Naive thymus-derived CD4-positive, alpha-beta T cell (primary cell): ENCODE measurements around the gene DROSHA. TPM values are rescaled to one million over a fixed set of nuclear protein-coding genes. Genes with fewer than 3 reads are reported as not detected.
"Not testable (repeated sequence)": the region's sequence is repeated elsewhere in the genome, so short reads cannot be mapped to it uniquely, and the experiment has no call there.

ENCODE experiments used
- ATAC-seq: fragments of 150-1000 bp; cut with Tn5 transposase; 2 replicates; pipeline ENCODE4 v1.10.0; 2021; ENCODE audit warnings: mild to moderate bottlenecking, moderate library complexity
- CTCF ChIA-PET: fragments of 350-600 bp; sonication (Branson Sonifier 250); formaldehyde crosslinking; loops from one replicate; lab custom pipeline; 2021; ENCODE audit warnings: antibody characterized with exemption; lab: Charles Lee
- POLR2A ChIA-PET: fragments of 350-600 bp; sonication (Branson Sonifier 250); formaldehyde crosslinking; loops from one replicate; lab custom pipeline; 2021; ENCODE audit warnings: antibody characterized with exemption, inconsistent platforms; lab: Charles Lee
- DNase-seq, 9 donors: peaks; one replicate each; pipeline versions ENCODE4 v3.0.0 to v3.0.0-alpha.2; 2020 to 2022; ENCODE audit warnings: mixed read lengths in 1 of 9
- H3K27ac ChIP-seq: one replicate; pipeline ENCODE4 v1.7.0; 2013; ENCODE audit warnings: mild to moderate bottlenecking, low read depth, low read length, moderate library complexity
- H3K27me3 ChIP-seq, 2 donors: one replicate each; pipeline ENCODE4 v1.7.0; 2013; ENCODE audit warnings: low read length in 2 of 2, mild to moderate bottlenecking in 2 of 2, moderate library complexity in 2 of 2; ENCODE audit not compliant: control insufficient read depth in 2 of 2, insufficient read depth in 2 of 2
- H3K36me3 ChIP-seq, 3 experiments: 1 replicate in 2 of 3; 2 replicates in 1 of 3; pipeline ENCODE4 v1.7.0; 2013; ENCODE audit warnings: low read length in 3 of 3, mild to moderate bottlenecking in 3 of 3, moderate library complexity in 1 of 3; ENCODE audit not compliant: insufficient read depth in 3 of 3, control insufficient read depth in 2 of 3
- H3K4me1 ChIP-seq, 2 donors: one replicate each; pipeline ENCODE4 v1.7.0; 2013; ENCODE audit warnings: low read length in 2 of 2, mild to moderate bottlenecking in 2 of 2, moderate library complexity in 1 of 2; ENCODE audit not compliant: control insufficient read depth in 2 of 2, insufficient read depth in 2 of 2
- H3K4me3 ChIP-seq: 2 replicates; pipeline ENCODE4 v1.7.0; 2013; ENCODE audit warnings: mild to moderate bottlenecking, low read length
- H3K9me3 ChIP-seq, 3 experiments: 1 replicate in 2 of 3; 2 replicates in 1 of 3; pipeline ENCODE4 v1.7.0; 2013; ENCODE audit warnings: low read length in 3 of 3; ENCODE audit not compliant: control insufficient read depth in 2 of 3
- H3K27ac Mint-ChIP-seq, 9 donors: one replicate each; pipeline ENCODE4 v1.8.0; 2020 to 2022; ENCODE audit warnings: mixed read lengths in 9 of 9, mild to moderate bottlenecking in 8 of 9, moderate library complexity in 5 of 9, inconsistent platforms in 2 of 9
- H3K27me3 Mint-ChIP-seq, 5 donors: one replicate each; pipeline ENCODE4 v1.8.0; 2021 to 2022; ENCODE audit warnings: mixed read lengths in 5 of 5, mild to moderate bottlenecking in 1 of 5
- H3K36me3 Mint-ChIP-seq, 5 donors: one replicate each; pipeline ENCODE4 v1.8.0; 2020 to 2022; ENCODE audit warnings: mixed read lengths in 5 of 5, mild to moderate bottlenecking in 3 of 5, inconsistent platforms in 1 of 5
- H3K4me1 Mint-ChIP-seq, 7 donors: one replicate each; pipeline ENCODE4 v1.8.0; 2020 to 2022; ENCODE audit warnings: mixed read lengths in 7 of 7, mild to moderate bottlenecking in 3 of 7, inconsistent platforms in 1 of 7
- H3K4me3 Mint-ChIP-seq, 10 donors: one replicate each; pipeline ENCODE4 v1.8.0; 2020 to 2022; ENCODE audit warnings: mild to moderate bottlenecking in 10 of 10, mixed read lengths in 10 of 10, moderate library complexity in 6 of 10, inconsistent platforms in 2 of 10
- H3K9me3 Mint-ChIP-seq, 11 donors: one replicate each; pipeline ENCODE4 v1.8.0; 2020 to 2022; ENCODE audit warnings: mixed read lengths in 11 of 11, mild to moderate bottlenecking in 4 of 11, inconsistent platforms in 1 of 11, moderate library complexity in 1 of 11
- intact Hi-C, 2 donors: fragments of 100-400 bp; cut with micrococcal nuclease; formaldehyde crosslinking; loops; one replicate each; pipeline ENCODE4 v1.15.1; 2023
- polyA plus RNA-seq, 2 donors: library from polyadenylated mRNA; unstranded; fragments of 300-500 nt; fragmentation: Illumina TruSeq; gene quantifications; one replicate each; pipeline ENCODE4 v1.2.3, GENCODE V29; 2021
- total RNA-seq, 6 experiments: library from RNA in 5 of 6; stranded (reverse) in 5 of 6; gene quantifications; 1 replicate in 5 of 6; 2 replicates in 1 of 6; pipeline ENCODE4 v1.2.3 and lab custom pipeline; 2021 to 2026

Gene DROSHA
- total and polyA plus RNA-seq, 7 experiments from 2014 or later, result 11.2 to 92.0 (median 61.8) TPM

GRCh38 chr5:31364881-31365636 lies 166.8 kb downstream of the DROSHA start:
- no peaks in the 10 kb centered on the region for H3K4me1 ChIP-seq

DNA sequence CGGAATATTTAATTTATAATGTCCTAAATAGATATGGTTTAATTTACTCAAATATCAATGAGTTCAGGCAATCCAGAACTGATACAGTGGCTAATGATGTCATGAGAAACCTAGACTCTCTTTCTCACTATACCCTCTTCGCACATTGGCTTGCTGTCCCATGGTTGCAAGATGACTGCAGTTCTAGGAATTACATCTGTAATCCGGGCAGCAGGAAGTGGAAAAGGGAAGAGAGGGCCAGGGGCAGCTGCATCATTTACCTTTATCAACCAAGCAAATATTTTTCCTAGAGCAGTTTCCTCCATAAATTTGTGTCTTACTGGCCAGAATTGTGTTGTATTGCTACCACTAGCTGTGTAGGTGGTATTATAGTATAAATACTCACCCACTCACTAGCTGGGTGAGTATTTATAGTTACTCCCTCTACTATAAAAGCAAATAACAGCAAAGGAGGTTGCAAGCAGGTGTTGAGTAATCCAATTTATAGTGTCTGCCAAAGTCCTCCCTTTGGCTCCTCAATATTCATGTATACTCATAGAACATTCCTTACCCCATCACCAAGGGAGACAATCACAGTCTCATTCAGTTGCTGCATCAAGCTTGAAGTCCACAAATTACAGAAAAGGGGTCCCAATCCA lies 168.8 kb downstream of the DROSHA start:
- no peak overlapping the region for H3K27ac Mint-ChIP-seq
- ChIA-PET POLR2A (no interaction called here), CTCF (no interaction called here)
- intact Hi-C loops, result no loop called here
- Histone ChIP-seq H3K36me3 (no peaks in the 10 kb centered on the region), H3K27me3 (no peaks in the 10 kb centered on the region), H3K9me3 (no peaks in the 10 kb centered on the region), H3K27ac (no peak overlapping the region), H3K4me3 (no peak overlapping the region), H3K4me1 (no peaks in the 10 kb centered on the region)
- H3K9me3 Mint-ChIP-seq, result peaks cover 0 to 17% (median 4%) of the 10 kb centered on the region in 11 donors
- peaks cover 0 to 43% (median 12%) of the 10 kb centered on the region in 5 donors for H3K27me3 Mint-ChIP-seq
- H3K36me3 Mint-ChIP-seq, result peaks cover 0 to 4% (median 0%) of the 10 kb centered on the region in 5 donors
- DNase-seq, result no peak
- no peak overlapping the region for H3K4me3 Mint-ChIP-seq
- no peak for ATAC-seq
- H3K4me1 Mint-ChIP-seq, result no peaks in the 10 kb centered on the region

More at GRCh38 chr5:31364881-31365636, 166.8 kb downstream of the DROSHA start:
- DNase-seq, result no peak
- no peak for ATAC-seq
- ChIA-PET POLR2A (no interaction called here), CTCF (no interaction called here)
- no peaks in the 10 kb centered on the region for H3K9me3 ChIP-seq
- no peak overlapping the region for H3K27ac ChIP-seq
- H3K27me3 ChIP-seq, result no peaks in the 10 kb centered on the region
- H3K4me3 ChIP-seq, result no peak overlapping the region
- peaks cover 0 to 17% (median 4%) of the 10 kb centered on the region in 11 donors for H3K9me3 Mint-ChIP-seq
- H3K27ac Mint-ChIP-seq, result no peak overlapping the region
- H3K4me3 Mint-ChIP-seq, result no peak overlapping the region
- peaks cover 0 to 4% (median 0%) of the 10 kb centered on the region in 5 donors for H3K36me3 Mint-ChIP-seq
- peaks cover 0 to 51% (median 17%) of the 10 kb centered on the region in 5 donors for H3K27me3 Mint-ChIP-seq
- intact Hi-C loops, result no loop called here
- no peaks in the 10 kb centered on the region for H3K36me3 ChIP-seq
- no peaks in the 10 kb centered on the region for H3K4me1 Mint-ChIP-seq

- Mint-ChIP-seq H3K4me3 (no peak overlapping the region), H3K4me1 (no peaks in the 10 kb centered on the region), H3K27me3 (peaks cover 0 to 38% (median 11%) of the 10 kb centered on the region in 5 donors), H3K27ac (no peak overlapping the region), H3K9me3 (peaks cover 0 to 17% (median 6%) of the 10 kb centered on the region in 11 donors), H3K36me3 (peaks cover 0 to 4% (median 0%) of the 10 kb centered on the region in 5 donors)
- H3K4me3 ChIP-seq, result no peak overlapping the region
- ChIA-PET POLR2A (no interaction called here), CTCF (no interaction called here)
- H3K27me3 ChIP-seq, result no peaks in the 10 kb centered on the region
- DNase-seq (no peak), ATAC-seq (no peak)
- H3K9me3 ChIP-seq, result no peaks in the 10 kb centered on the region
- intact Hi-C loops, result no loop called here
- H3K36me3 ChIP-seq, result no peaks in the 10 kb centered on the region
- H3K27ac ChIP-seq, result no peak overlapping the region
- no peaks in the 10 kb centered on the region for H3K4me1 ChIP-seq
Observed at GRCh38 chr5:31362529-31362900, 169.4 kb downstream of the DROSHA start.

- ATAC-seq, H3K27ac ChIP-seq, H3K4me1 ChIP-seq, POLR2A ChIA-PET, DNase-seq, intact Hi-C loops, H3K36me3 Mint-ChIP-seq, H3K27ac Mint-ChIP-seq, H3K27me3 ChIP-seq, H3K9me3 ChIP-seq, H3K4me1 Mint-ChIP-seq, CTCF ChIA-PET, H3K36me3 ChIP-seq, H3K4me3 Mint-ChIP-seq, H3K4me3 ChIP-seq: not testable (repeated sequence)
- peaks cover 0 to 17% (median 7%) of the 10 kb centered on the region in 11 donors for H3K9me3 Mint-ChIP-seq
- peaks cover 0 to 34% (median 11%) of the 10 kb centered on the region in 5 donors for H3K27me3 Mint-ChIP-seq
Observed at GRCh38 chr5:31361704-31362528, 170.0 kb downstream of the DROSHA start.

DNA sequence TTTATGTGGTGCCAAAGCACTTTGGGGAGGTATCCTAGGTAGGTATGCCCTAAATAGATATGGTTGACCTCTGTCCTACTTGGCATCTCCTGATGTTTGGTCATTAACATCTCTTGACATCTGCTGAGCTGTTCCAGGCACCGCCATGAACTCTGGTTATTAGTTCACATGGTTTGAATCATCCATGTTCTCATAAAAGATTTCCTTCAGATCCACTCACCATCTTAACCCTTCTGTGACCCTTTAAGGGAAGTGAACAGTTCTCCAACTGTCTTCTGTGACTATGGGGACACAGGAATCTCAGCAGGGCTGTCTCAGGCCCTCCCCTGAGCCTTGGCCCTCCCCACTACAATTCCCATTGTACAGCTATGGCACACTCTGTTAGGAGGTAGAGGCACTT lies 170.7 kb downstream of the DROSHA start:
- Histone ChIP-seq H3K4me3 (no peak overlapping the region), H3K4me1 (no peaks in the 10 kb centered on the region), H3K9me3 (no peaks in the 10 kb centered on the region), H3K36me3 (no peaks in the 10 kb centered on the region), H3K27me3 (no peaks in the 10 kb centered on the region), H3K27ac (no peak overlapping the region)
- POLR2A ChIA-PET, result no interaction called here
- no peak for ATAC-seq
- CTCF ChIA-PET, result no interaction called here
- Mint-ChIP-seq H3K4me3 (no peak overlapping the region), H3K4me1 (no peaks in the 10 kb centered on the region), H3K36me3 (peaks cover 0 to 4% (median 0%) of the 10 kb centered on the region in 5 donors), H3K9me3 (peaks cover 0 to 21% (median 7%) of the 10 kb centered on the region in 11 donors), H3K27ac (no peak overlapping the region), H3K27me3 (peaks cover 0 to 32% (median 11%) of the 10 kb centered on the region in 5 donors)
- no peak for DNase-seq
- intact Hi-C loops, result no loop called here

- Mint-ChIP-seq H3K4me3 (no peak overlapping the region), H3K9me3 (peaks cover 0 to 24% (median 7%) of the 10 kb centered on the region in 11 donors), H3K27me3 (peaks cover 0 to 24% (median 9%) of the 10 kb centered on the region in 5 donors), H3K27ac (no peak overlapping the region), H3K4me1 (no peaks in the 10 kb centered on the region), H3K36me3 (peaks cover 0 to 2% (median 0%) of the 10 kb centered on the region in 5 donors)
- intact Hi-C loops, result no loop called here
- H3K4me3 ChIP-seq, result no peak overlapping the region
- POLR2A ChIA-PET, result no interaction called here
- DNase-seq (no peak), ATAC-seq (no peak)
- CTCF ChIA-PET, result no interaction called here
- no peaks in the 10 kb centered on the region for H3K9me3 ChIP-seq
- no peaks in the 10 kb centered on the region for H3K36me3 ChIP-seq
- no peaks in the 10 kb centered on the region for H3K4me1 ChIP-seq
- no peak overlapping the region for H3K27ac ChIP-seq
- no peaks in the 10 kb centered on the region for H3K27me3 ChIP-seq
Observed at GRCh38 chr5:31359839-31360238, 172.1 kb downstream of the DROSHA start.
